ENCODE measurements around the gene KMT2C. TPM values are rescaled to one million over a fixed set of nuclear protein-coding genes. Genes with fewer than 3 reads are reported as not detected.
"Not testable (repeated sequence)": the region's sequence is repeated elsewhere in the genome, so short reads cannot be mapped to it uniquely, and the experiment has no call there.

Gene KMT2C
- polyA plus RNA-seq, 5 donors: 22.7 to 43.5 (median 35.9) TPM

- no peak for DNase-seq
These were observed 6.6 kb upstream of the KMT2C start for GRCh38 chr7:152442330-152442835.

GRCh38 chr7:152441810-152442209, 6.0 kb upstream of the KMT2C start:
- not testable (repeated sequence) for DNase-seq

- not testable (repeated sequence) for DNase-seq
These were observed 5.4 kb upstream of the KMT2C start for GRCh38 chr7:152441168-152441567.

- not testable (repeated sequence) for DNase-seq
These were observed 2.2 kb upstream of the KMT2C start for GRCh38 chr7:152438017-152438416.

GRCh38 chr7:152436931-152437575, 1.2 kb upstream of the KMT2C start:
- DNase-seq: not testable (repeated sequence)

- DNase-seq: peak; percentile 92 to 94
These were observed 518 bp upstream of the KMT2C start for GRCh38 chr7:152436111-152436930.

GRCh38 chr7:152434511-152435383, 1.1 kb downstream of the KMT2C start:
- peak; percentile 26 to 46 for DNase-seq

- peak; percentile 31 to 39 for DNase-seq
These were observed 1.9 kb downstream of the KMT2C start for GRCh38 chr7:152433721-152434490.

GRCh38 chr7:152432735-152433134, 3.1 kb downstream of the KMT2C start:
- not testable (repeated sequence) for DNase-seq

- no peak for DNase-seq
These were observed 4.9 kb downstream of the KMT2C start for GRCh38 chr7:152430854-152431253.

- not testable (repeated sequence) for DNase-seq
These were observed 5.7 kb downstream of the KMT2C start for GRCh38 chr7:152430118-152430517.

GRCh38 chr7:152424348-152425108, 11.3 kb downstream of the KMT2C start:
- DNase-seq: no peak

- no peak for DNase-seq
These were observed 11.8 kb downstream of the KMT2C start for GRCh38 chr7:152423991-152424347.

- not testable (repeated sequence) for DNase-seq
These were observed 12.6 kb downstream of the KMT2C start for GRCh38 chr7:152423171-152423570.

GRCh38 chr7:152420950-152421349, 14.9 kb downstream of the KMT2C start:
- not testable (repeated sequence) for DNase-seq

- no peak for DNase-seq
These were observed 16.1 kb downstream of the KMT2C start for GRCh38 chr7:152419473-152420429.

- DNase-seq: no peak
These were observed 21.0 kb downstream of the KMT2C start for GRCh38 chr7:152414779-152415178.

GRCh38 chr7:152411389-152411788, 24.4 kb downstream of the KMT2C start:
- no peak for DNase-seq

GRCh38 chr7:152406491-152406890, 29.3 kb downstream of the KMT2C start:
- DNase-seq: no peak
